ENCODE measurements around the gene SDK1. TPM values are rescaled to one million over a fixed set of nuclear protein-coding genes. Genes with fewer than 3 reads are reported as not detected.

SDK1 gene
- total RNA-seq, 4 donors from 2014 or later: 1.3 to 5.0 (median 2.0) TPM

GRCh38 chr7:3965794-3966395, 664.8 kb downstream of the SDK1 start:
- no peak for DNase-seq
- WGBS, 2 donors: 87 to 89% methylated on average over 15 of the region's 15 CpGs
- intact Hi-C loops (cut with DNase I): no loop called here
- TF ChIP-seq, protein P1, sequence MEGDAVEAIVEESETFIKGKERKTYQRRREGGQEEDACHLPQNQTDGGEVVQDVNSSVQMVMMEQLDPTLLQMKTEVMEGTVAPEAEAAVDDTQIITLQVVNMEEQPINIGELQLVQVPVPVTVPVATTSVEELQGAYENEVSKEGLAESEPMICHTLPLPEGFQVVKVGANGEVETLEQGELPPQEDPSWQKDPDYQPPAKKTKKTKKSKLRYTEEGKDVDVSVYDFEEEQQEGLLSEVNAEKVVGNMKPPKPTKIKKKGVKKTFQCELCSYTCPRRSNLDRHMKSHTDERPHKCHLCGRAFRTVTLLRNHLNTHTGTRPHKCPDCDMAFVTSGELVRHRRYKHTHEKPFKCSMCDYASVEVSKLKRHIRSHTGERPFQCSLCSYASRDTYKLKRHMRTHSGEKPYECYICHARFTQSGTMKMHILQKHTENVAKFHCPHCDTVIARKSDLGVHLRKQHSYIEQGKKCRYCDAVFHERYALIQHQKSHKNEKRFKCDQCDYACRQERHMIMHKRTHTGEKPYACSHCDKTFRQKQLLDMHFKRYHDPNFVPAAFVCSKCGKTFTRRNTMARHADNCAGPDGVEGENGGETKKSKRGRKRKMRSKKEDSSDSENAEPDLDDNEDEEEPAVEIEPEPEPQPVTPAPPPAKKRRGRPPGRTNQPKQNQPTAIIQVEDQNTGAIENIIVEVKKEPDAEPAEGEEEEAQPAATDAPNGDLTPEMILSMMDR (IDR thresholded peaks at IDR 0.05): no peak
- no peak for TF ChIP-seq POLR2A (IDR thresholded peaks at IDR 0.05)
- no peaks in the 10 kb centered on the region for H3K27me3 ChIP-seq
- no peak overlapping the region for H3K27ac ChIP-seq
- no peaks in the 10 kb centered on the region for H3K9me3 ChIP-seq
- H3K4me3 ChIP-seq (replicated peaks in 1 of 3): no peak overlapping the region
- no peaks in the 10 kb centered on the region for H3K36me3 ChIP-seq
- no peaks in the 10 kb centered on the region for H3K4me1 ChIP-seq

DNA sequence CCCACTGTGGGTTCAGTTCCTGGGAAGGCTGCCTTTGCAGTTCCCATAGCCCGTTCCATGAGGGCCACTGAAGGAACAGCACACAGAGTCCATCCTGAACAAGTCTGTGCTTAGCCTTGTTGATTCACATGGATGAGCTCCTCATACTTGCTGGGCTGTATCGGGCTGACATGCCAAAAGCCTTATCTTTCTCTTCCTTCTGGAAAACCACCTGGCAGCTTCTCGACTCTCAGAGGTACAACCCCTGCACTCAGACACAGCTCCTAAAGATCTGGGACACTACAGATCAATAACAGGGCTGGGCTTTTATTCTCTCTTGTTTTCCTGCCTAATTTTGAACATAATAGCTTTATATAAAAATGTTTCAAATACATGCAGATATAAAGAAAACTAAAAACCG, 667.2 kb downstream of the SDK1 start:
- WGBS, 2 donors: 71 to 90% methylated on average over 4 of the region's 4 CpGs
- DNase-seq: no peak
- TF ChIP-seq, protein P1 (IDR thresholded peaks at IDR 0.05): no peak
- TF ChIP-seq POLR2A (IDR thresholded peaks at IDR 0.05): no peak

GRCh38 chr7:3969286-3969685, 668.2 kb downstream of the SDK1 start:
- Histone ChIP-seq H3K9me3 (no peaks in the 10 kb centered on the region), H3K4me1 (no peaks in the 10 kb centered on the region), H3K36me3 (no peaks in the 10 kb centered on the region), H3K27ac (no peak overlapping the region), H3K4me3 (replicated peaks in 1 of 3) (no peak overlapping the region), H3K27me3 (no peaks in the 10 kb centered on the region)
- TF ChIP-seq, protein P1 (IDR thresholded peaks at IDR 0.05): no peak
- TF ChIP-seq POLR2A (IDR thresholded peaks at IDR 0.05): no peak
- no peak for DNase-seq
- intact Hi-C loops (cut with DNase I): no loop called here
- 97% methylated on average over 16 of the region's 16 CpGs for WGBS, 2 donors

More for the DNA sequence above, 667.2 kb downstream of the SDK1 start:
- Histone ChIP-seq H3K36me3 (no peaks in the 10 kb centered on the region), H3K27me3 (no peaks in the 10 kb centered on the region), H3K27ac (no peak overlapping the region), H3K9me3 (no peaks in the 10 kb centered on the region), H3K4me1 (no peaks in the 10 kb centered on the region), H3K4me3 (replicated peaks in 1 of 3) (no peak overlapping the region)
- intact Hi-C loops (cut with DNase I): no loop called here

DNA sequence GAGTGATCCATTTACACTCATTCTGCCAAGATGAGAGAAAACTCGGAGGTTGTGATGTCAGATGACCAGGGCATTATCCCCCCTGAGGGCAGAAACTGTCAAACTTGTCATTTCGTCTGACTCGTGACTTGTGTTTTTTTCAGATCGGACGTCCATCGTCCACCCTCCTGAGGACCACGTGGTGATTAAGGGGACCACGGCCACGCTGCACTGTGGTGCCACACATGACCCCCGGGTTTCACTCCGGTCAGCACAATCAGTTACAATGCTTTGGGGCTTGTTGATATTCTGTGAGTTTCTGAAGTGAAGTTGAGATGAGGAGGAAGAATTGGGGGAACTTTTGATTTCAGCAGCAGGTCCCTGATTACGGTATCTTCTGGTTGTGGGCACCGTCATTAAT, 670.3 kb downstream of the SDK1 start:
- H3K27ac ChIP-seq: no peak overlapping the region
- H3K36me3 ChIP-seq: no peaks in the 10 kb centered on the region
- no peak for TF ChIP-seq POLR2A (IDR thresholded peaks at IDR 0.05)
- TF ChIP-seq, protein P1 (IDR thresholded peaks at IDR 0.05): no peak
- no peaks in the 10 kb centered on the region for H3K9me3 ChIP-seq
- no peak overlapping the region for H3K4me3 ChIP-seq (replicated peaks in 1 of 3)
- no peaks in the 10 kb centered on the region for H3K27me3 ChIP-seq
- 91 to 92% methylated on average over 13 of the region's 13 CpGs for WGBS, 2 donors
- H3K4me1 ChIP-seq: no peaks in the 10 kb centered on the region
- DNase-seq: no peak
- intact Hi-C loops (cut with DNase I): no loop called here

GRCh38 chr7:3973264-3973663, 672.2 kb downstream of the SDK1 start:
- 56 to 61% methylated on average over 3 of the region's 3 CpGs for WGBS, 2 donors
- intact Hi-C loops (cut with DNase I): no loop called here
- H3K4me3 ChIP-seq (replicated peaks in 1 of 3): no peak overlapping the region

More at GRCh38 chr7:3973264-3973663, 672.2 kb downstream of the SDK1 start:
- Histone ChIP-seq H3K27me3 (no peaks in the 10 kb centered on the region), H3K27ac (no peak overlapping the region), H3K9me3 (no peaks in the 10 kb centered on the region), H3K4me1 (no peaks in the 10 kb centered on the region), H3K36me3 (no peaks in the 10 kb centered on the region)
- TF ChIP-seq, protein P1 (IDR thresholded peaks at IDR 0.05): no peak
- no peak for TF ChIP-seq POLR2A (IDR thresholded peaks at IDR 0.05)
- no peak for DNase-seq
